ENCODE measurements around the gene PACSIN3. TPM values are rescaled to one million over a fixed set of nuclear protein-coding genes. Genes with fewer than 3 reads are reported as not detected.

Gene PACSIN3
- total and polyA plus RNA-seq, 9 donors: 123 to 239 (median 203) TPM

DNA sequence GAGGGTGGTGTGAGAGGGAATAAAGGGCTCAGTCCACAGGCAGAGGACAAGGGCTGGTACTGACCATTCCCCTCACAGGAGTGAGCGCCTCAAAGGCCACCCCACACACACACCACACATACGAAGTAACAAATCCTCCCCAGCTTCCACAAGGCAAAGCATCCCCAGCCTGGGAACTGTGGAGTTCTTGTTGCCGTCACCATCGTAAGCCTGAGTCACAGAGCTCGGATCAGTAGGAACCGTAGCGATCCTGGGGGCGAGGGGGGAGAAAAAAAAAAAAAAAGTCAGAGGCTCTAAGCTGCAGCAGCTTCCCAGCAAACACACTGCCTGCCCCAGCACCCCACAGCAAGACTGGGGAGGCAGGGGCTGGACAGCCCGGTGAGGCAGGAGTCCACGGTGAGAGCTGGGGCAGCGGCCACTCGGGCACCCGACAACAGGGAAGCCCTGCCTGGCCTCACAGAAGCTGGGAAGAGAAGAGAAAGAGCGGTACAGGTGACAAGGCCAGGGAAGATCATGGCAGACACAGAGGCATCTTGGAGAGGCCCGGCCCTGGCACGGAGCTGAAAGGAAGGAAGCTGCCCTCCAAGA, 20.9 kb downstream of the PACSIN3 start:
- peaks cover 72% of the 10 kb centered on the region for H3K36me3 ChIP-seq (ENCODE audit: control insufficient read depth, insufficient read depth, low read length)
- 86% methylated on average over 5 of the region's 16 CpGs for WGBS (ENCODE audit: insufficient coverage)
- no peaks in the 10 kb centered on the region for H3K27me3 ChIP-seq (ENCODE audit: control insufficient read depth, insufficient read depth, low read length)
- peaks cover 39% of the 10 kb centered on the region for H3K4me1 ChIP-seq (ENCODE audit: control insufficient read depth, insufficient read depth, low read length)
- H3K4me3 ChIP-seq (ENCODE audit: low read length): no peak overlapping the region
- H3K27ac ChIP-seq (ENCODE audit: low read length): no peak overlapping the region
- no peak for DNase-seq
- no peaks in the 10 kb centered on the region for H3K9me3 ChIP-seq (replicated peaks; ENCODE audit: control insufficient read depth, low read depth, low read length)

DNA sequence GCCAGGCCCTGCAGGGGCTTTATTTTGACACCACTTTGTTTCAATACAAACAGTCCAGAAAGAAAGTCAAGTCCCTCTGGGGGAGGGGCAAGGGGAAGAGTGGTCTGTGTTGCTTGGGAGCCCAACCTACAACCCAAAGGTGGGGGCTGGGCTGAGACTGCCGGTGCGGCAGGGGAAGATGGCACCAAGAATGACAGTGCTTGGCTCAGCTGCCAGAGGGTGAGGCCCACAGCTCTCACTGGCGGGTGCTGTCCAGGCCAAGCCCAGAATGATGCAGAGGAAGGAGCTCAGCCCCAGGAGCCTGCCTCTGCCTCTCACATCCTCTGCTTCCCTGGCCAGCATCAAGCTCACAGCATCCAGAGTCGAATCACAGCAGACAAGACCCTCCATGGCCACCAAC, 21.9 kb downstream of the PACSIN3 start:
- Histone ChIP-seq H3K9me3 (replicated peaks; ENCODE audit: control insufficient read depth, low read depth, low read length) (no peaks in the 10 kb centered on the region), H3K27me3 (ENCODE audit: control insufficient read depth, insufficient read depth, low read length) (no peaks in the 10 kb centered on the region), H3K4me3 (ENCODE audit: low read length) (no peak overlapping the region), H3K4me1 (ENCODE audit: control insufficient read depth, insufficient read depth, low read length) (peaks cover 40% of the 10 kb centered on the region), H3K27ac (ENCODE audit: low read length) (no peak overlapping the region), H3K36me3 (ENCODE audit: control insufficient read depth, insufficient read depth, low read length) (peaks cover 65% of the 10 kb centered on the region)
- no peak for DNase-seq
- 79% methylated on average over 3 of the region's 4 CpGs for WGBS (ENCODE audit: insufficient coverage)

DNA sequence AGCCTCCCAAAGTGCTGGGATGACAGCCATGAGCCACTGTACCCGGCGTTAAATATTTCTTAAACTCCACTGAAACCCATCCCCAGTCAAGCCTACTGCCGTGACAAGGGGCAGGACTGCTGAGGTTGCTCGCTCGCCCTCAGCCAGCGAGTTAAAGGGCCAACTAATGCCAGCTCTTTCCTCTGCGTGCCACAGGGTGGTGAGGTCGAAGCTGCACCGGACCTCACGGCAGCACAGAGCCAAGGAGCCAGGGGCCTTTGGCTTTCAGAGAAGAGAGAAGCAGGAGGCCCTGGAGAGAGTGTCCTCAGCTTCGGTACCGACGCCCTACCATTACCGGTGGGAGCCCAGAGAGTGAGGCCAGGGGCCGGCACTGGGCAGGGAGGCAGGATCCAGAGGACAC, 22.3 kb downstream of the PACSIN3 start:
- 76% methylated on average over 14 of the region's 15 CpGs for WGBS (ENCODE audit: insufficient coverage)
- H3K9me3 ChIP-seq (replicated peaks; ENCODE audit: control insufficient read depth, low read depth, low read length): no peaks in the 10 kb centered on the region
- H3K27me3 ChIP-seq (ENCODE audit: control insufficient read depth, insufficient read depth, low read length): no peaks in the 10 kb centered on the region
- no peak overlapping the region for H3K4me3 ChIP-seq (ENCODE audit: low read length)
- DNase-seq: no peak
- peaks cover 63% of the 10 kb centered on the region for H3K36me3 ChIP-seq (ENCODE audit: control insufficient read depth, insufficient read depth, low read length)
- no peak overlapping the region for H3K27ac ChIP-seq (ENCODE audit: low read length)
- H3K4me1 ChIP-seq (ENCODE audit: control insufficient read depth, insufficient read depth, low read length): peaks cover 40% of the 10 kb centered on the region

DNA sequence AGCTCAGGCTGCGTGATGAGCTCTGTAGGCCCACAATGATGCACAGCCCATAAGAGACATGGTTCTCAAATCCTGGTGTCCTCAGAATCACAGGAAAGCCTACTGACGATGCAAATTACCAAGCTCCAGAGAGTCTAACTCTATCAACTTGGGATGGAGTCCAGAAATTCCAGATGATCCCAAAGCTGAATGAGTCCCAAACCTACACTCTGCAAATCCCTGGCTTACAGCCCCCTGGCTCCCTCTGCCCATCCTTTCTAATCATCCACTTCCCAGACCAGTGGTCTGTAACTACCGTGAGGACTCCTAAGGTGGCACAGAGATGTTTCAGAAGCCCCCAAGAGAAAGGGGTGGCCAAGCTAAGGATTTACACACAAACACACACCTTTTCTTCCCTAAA, 23.0 kb downstream of the PACSIN3 start:
- no peaks in the 10 kb centered on the region for H3K27me3 ChIP-seq (ENCODE audit: control insufficient read depth, insufficient read depth, low read length)
- peaks cover 62% of the 10 kb centered on the region for H3K36me3 ChIP-seq (ENCODE audit: control insufficient read depth, insufficient read depth, low read length)
- no peak for DNase-seq
- WGBS (ENCODE audit: insufficient coverage): 22% methylated on average over 1 of the region's 3 CpGs
- no peak overlapping the region for H3K4me3 ChIP-seq (ENCODE audit: low read length)
- no peaks in the 10 kb centered on the region for H3K9me3 ChIP-seq (replicated peaks; ENCODE audit: control insufficient read depth, low read depth, low read length)
- H3K27ac ChIP-seq (ENCODE audit: low read length): no peak overlapping the region
- peaks cover 40% of the 10 kb centered on the region for H3K4me1 ChIP-seq (ENCODE audit: control insufficient read depth, insufficient read depth, low read length)

GRCh38 chr11:47162426-47162825, 23.8 kb downstream of the PACSIN3 start:
- Histone ChIP-seq H3K9me3 (replicated peaks; ENCODE audit: control insufficient read depth, low read depth, low read length) (no peaks in the 10 kb centered on the region), H3K4me1 (ENCODE audit: control insufficient read depth, insufficient read depth, low read length) (peaks cover 40% of the 10 kb centered on the region), H3K27me3 (ENCODE audit: control insufficient read depth, insufficient read depth, low read length) (no peaks in the 10 kb centered on the region), H3K36me3 (ENCODE audit: control insufficient read depth, insufficient read depth, low read length) (peaks cover 60% of the 10 kb centered on the region), H3K4me3 (ENCODE audit: low read length) (no peak overlapping the region), H3K27ac (ENCODE audit: low read length) (no peak overlapping the region)
- WGBS (ENCODE audit: insufficient coverage): 40% methylated on average over 3 of the region's 5 CpGs
- DNase-seq: no peak

GRCh38 chr11:47161890-47162289, 24.3 kb downstream of the PACSIN3 start:
- WGBS (ENCODE audit: insufficient coverage): 37% methylated on average over 4 of the region's 9 CpGs
- DNase-seq: no peak

DNA sequence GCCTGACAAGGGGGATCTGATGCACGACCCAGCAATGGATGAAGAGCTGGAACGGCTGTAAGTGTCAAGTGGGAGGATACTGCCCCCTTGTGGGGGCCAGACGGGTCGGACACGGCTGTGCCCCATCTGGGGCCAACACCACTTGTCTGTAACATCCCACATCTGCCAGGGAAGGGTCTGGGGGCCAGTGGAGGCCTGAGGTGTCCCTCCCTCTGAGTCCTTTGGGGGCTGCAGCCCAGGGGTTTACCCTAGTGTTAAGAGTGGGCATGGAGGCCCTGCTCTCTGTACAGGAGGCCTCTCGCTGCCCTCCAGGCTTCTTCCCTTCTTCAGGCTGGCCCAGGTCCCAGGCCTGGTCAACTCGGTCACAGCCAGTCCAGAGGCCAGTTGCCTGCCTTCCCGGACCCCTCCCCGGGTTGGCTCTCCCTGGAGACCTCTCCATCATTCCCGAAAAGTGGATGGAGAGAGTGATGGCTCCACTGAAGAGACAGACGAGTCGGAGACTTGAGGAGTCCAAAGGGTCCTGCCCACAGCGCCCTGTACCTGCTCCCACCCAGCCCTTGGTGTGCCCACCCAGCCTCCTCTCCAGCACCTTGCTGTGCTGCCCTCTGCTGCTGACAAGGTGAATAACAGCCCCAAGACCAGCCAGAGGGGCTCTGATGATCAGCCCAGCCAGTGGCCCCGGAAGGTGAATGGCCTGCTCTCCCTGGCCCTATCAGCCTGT, 24.9 kb downstream of the PACSIN3 start:
- Histone ChIP-seq H3K4me3 (ENCODE audit: low read length) (no peak overlapping the region), H3K27me3 (ENCODE audit: control insufficient read depth, insufficient read depth, low read length) (no peaks in the 10 kb centered on the region), H3K27ac (ENCODE audit: low read length) (no peak overlapping the region), H3K36me3 (ENCODE audit: control insufficient read depth, insufficient read depth, low read length) (peaks cover 53% of the 10 kb centered on the region), H3K9me3 (replicated peaks; ENCODE audit: control insufficient read depth, low read depth, low read length) (no peaks in the 10 kb centered on the region), H3K4me1 (ENCODE audit: control insufficient read depth, insufficient read depth, low read length) (peaks cover 42% of the 10 kb centered on the region)
- DNase-seq: peak; percentile 83
- WGBS (ENCODE audit: insufficient coverage): 67% methylated on average over 3 of the region's 14 CpGs

More at GRCh38 chr11:47161890-47162289, 24.3 kb downstream of the PACSIN3 start:
- Histone ChIP-seq H3K27ac (ENCODE audit: low read length) (peak overlapping the region; percentile 17), H3K36me3 (ENCODE audit: control insufficient read depth, insufficient read depth, low read length) (peaks cover 59% of the 10 kb centered on the region), H3K4me1 (ENCODE audit: control insufficient read depth, insufficient read depth, low read length) (peaks cover 40% of the 10 kb centered on the region), H3K27me3 (ENCODE audit: control insufficient read depth, insufficient read depth, low read length) (no peaks in the 10 kb centered on the region), H3K4me3 (ENCODE audit: low read length) (no peak overlapping the region), H3K9me3 (replicated peaks; ENCODE audit: control insufficient read depth, low read depth, low read length) (no peaks in the 10 kb centered on the region)

DNA sequence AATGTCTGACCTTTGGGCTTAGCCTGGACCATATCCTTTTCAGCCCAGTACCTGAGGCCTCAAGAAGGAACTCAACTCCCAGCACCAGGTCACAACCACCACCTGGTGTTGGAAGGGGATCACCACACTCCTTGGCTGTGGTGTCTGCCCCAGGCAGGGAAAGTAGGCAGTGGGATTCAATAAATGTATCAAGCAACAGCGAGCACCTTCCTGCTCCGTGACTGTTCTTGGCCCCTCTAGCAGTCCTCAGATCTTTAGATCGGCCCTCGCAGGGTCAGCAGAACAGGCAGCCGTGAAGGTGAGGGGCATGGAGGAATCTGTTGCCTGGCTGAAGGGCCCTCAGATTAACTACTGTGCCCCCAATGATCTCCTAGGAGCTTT, 25.5 kb downstream of the PACSIN3 start:
- peaks cover 48% of the 10 kb centered on the region for H3K36me3 ChIP-seq (ENCODE audit: control insufficient read depth, insufficient read depth, low read length)
- no peak for DNase-seq

DNA sequence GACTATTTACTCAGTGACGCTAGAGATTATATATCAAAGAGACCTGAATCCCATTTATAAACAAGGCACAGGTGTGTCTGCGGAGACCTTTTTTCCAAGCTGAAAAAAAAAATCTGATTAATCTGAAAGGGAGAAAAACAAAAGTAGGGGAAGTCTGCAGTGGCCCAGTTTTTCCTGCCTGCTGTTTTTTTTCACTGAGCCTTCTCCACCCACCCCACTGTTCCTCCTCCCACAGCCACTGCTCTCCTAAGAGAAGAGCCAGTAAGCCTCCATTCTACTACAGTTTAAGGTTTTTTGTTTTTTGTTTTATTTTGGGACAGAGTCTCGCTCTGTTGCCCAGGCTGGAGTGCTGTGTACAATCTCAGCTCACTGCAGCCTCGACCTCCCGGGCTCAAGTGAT, 28.0 kb downstream of the PACSIN3 start:
- Histone ChIP-seq H3K9me3 (replicated peaks; ENCODE audit: control insufficient read depth, low read depth, low read length) (no peaks in the 10 kb centered on the region), H3K4me3 (ENCODE audit: low read length) (no peak overlapping the region), H3K4me1 (ENCODE audit: control insufficient read depth, insufficient read depth, low read length) (peaks cover 47% of the 10 kb centered on the region), H3K27me3 (ENCODE audit: control insufficient read depth, insufficient read depth, low read length) (no peaks in the 10 kb centered on the region), H3K36me3 (ENCODE audit: control insufficient read depth, insufficient read depth, low read length) (peaks cover 28% of the 10 kb centered on the region), H3K27ac (ENCODE audit: low read length) (no peak overlapping the region)
- WGBS (ENCODE audit: insufficient coverage): no CpG with 5 or more reads among the region's 5 CpGs
- no peak for DNase-seq

More for the DNA sequence above, 25.5 kb downstream of the PACSIN3 start:
- no peaks in the 10 kb centered on the region for H3K27me3 ChIP-seq (ENCODE audit: control insufficient read depth, insufficient read depth, low read length)
- no peaks in the 10 kb centered on the region for H3K9me3 ChIP-seq (replicated peaks; ENCODE audit: control insufficient read depth, low read depth, low read length)
- no peak overlapping the region for H3K27ac ChIP-seq (ENCODE audit: low read length)
- 75% methylated on average over 5 of the region's 5 CpGs for WGBS (ENCODE audit: insufficient coverage)
- H3K4me1 ChIP-seq (ENCODE audit: control insufficient read depth, insufficient read depth, low read length): peaks cover 42% of the 10 kb centered on the region
- no peak overlapping the region for H3K4me3 ChIP-seq (ENCODE audit: low read length)

DNA sequence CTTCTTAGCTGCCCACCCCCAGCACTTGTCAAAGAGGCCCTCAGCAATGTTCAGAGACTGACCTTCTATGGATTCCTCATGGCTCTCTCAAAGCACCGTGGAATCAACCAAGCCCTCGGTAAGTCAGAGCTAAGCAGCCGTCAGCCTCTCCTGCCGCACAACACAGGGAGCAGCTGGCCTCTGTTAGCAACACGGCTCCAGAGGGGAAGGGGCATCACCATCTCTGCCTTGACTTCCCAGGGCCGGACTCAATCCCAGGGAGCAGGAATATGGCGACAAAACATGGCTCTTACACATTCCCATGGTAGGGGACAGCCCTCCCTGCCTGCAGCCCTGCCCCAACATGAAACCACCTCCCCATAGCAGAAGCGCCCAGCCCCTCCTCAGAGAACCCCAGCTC, 28.4 kb downstream of the PACSIN3 start:
- 74% methylated on average over 8 of the region's 8 CpGs for WGBS (ENCODE audit: insufficient coverage)
- peaks cover 25% of the 10 kb centered on the region for H3K36me3 ChIP-seq (ENCODE audit: control insufficient read depth, insufficient read depth, low read length)

More for the DNA sequence above, 28.4 kb downstream of the PACSIN3 start:
- no peaks in the 10 kb centered on the region for H3K27me3 ChIP-seq (ENCODE audit: control insufficient read depth, insufficient read depth, low read length)
- DNase-seq: no peak
- H3K27ac ChIP-seq (ENCODE audit: low read length): no peak overlapping the region
- H3K9me3 ChIP-seq (replicated peaks; ENCODE audit: control insufficient read depth, low read depth, low read length): no peaks in the 10 kb centered on the region
- no peak overlapping the region for H3K4me3 ChIP-seq (ENCODE audit: low read length)
- peaks cover 47% of the 10 kb centered on the region for H3K4me1 ChIP-seq (ENCODE audit: control insufficient read depth, insufficient read depth, low read length)
